Measurements from ENCODE around the gene BBLN.
A peak's percentile ranks its signal among the peaks of the same experiment; 100 is the strongest.

The BBLN gene

DNA sequence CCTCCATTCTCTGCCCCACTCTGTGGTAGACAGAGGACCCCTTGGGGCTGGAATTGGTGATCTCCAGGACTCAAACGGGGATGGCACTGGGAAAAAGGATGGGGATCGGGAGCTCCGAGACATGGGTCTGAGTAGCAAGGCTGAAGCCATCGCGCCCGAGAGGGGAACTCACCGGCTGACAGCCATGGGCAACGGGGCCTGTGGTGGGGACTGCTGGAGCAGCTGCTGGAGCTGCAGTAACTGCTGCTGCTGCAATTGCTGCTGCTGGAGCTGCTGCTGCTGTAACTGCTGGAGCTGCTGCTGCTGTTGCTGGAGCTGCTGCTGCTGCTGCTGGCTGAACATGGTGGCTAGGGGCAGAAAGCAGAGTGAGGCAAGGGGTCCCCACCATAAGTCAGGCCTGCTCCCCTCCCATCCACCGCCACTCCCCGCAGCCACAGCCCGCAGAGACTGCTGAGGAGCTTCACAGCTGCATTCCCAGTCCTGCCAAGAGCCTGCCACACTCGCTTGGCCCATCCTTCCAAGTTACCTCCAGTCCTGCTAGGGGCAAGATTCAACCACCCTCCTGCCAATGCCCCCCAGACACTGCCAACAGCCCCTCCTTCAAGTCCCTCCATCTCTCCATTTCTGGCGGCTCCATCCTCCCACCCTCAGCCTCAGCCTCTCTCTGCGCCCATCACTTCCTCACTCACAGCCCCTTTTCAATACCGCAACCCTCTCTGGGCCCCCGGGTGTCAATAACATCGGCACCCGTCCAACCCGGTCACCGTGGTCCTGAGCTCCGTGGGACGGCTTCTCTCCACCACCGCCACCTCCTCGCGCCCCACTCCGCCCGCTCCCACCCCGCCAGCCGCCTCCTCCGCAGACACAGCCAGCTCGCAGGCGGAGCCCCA is 30.7 kb downstream of the BBLN start:
- peak overlapping the region; percentile 92 for H3K27ac ChIP-seq
- no peak for TF ChIP-seq ZFX (IDR thresholded peaks at IDR 0.05; ENCODE audit: borderline replicate concordance)
- no peak for TF ChIP-seq CTCF (IDR thresholded peaks at IDR 0.05)

GRCh38 chr9:128191406-128192046 is 31.5 kb downstream of the BBLN start, which contains the start of gene CIZ1:
Gene CIZ1, minus strand, starts transcription at chr9:128191572. Its CDS starts 715 bp downstream, at chr9:128190857.
- TF ChIP-seq CTCF (IDR thresholded peaks at IDR 0.05) (peak; percentile 92), ZFX (IDR thresholded peaks at IDR 0.05; ENCODE audit: borderline replicate concordance) (peak; percentile 88; the same call in 1 of the 2 replicates)
- H3K27ac ChIP-seq = peak within 1 kb of the TSS; percentile 92

- H3K27ac ChIP-seq = peak overlapping the region; percentile 92
These were observed 32.7 kb downstream of the BBLN start for GRCh38 chr9:128192601-128193371.

GRCh38 chr9:128193469-128194096 is 33.5 kb downstream of the BBLN start:
- peak overlapping the region; percentile 92 for H3K27ac ChIP-seq
- TF ChIP-seq CTCF (IDR thresholded peaks at IDR 0.05) (no peak), ZFX (IDR thresholded peaks at IDR 0.05; ENCODE audit: borderline replicate concordance) (no peak)

More at GRCh38 chr9:128192601-128193371, 32.7 kb downstream of the BBLN start:
- TF ChIP-seq CTCF (IDR thresholded peaks at IDR 0.05) (peak; percentile 73), ZFX (IDR thresholded peaks at IDR 0.05; ENCODE audit: borderline replicate concordance) (no peak)

DNA sequence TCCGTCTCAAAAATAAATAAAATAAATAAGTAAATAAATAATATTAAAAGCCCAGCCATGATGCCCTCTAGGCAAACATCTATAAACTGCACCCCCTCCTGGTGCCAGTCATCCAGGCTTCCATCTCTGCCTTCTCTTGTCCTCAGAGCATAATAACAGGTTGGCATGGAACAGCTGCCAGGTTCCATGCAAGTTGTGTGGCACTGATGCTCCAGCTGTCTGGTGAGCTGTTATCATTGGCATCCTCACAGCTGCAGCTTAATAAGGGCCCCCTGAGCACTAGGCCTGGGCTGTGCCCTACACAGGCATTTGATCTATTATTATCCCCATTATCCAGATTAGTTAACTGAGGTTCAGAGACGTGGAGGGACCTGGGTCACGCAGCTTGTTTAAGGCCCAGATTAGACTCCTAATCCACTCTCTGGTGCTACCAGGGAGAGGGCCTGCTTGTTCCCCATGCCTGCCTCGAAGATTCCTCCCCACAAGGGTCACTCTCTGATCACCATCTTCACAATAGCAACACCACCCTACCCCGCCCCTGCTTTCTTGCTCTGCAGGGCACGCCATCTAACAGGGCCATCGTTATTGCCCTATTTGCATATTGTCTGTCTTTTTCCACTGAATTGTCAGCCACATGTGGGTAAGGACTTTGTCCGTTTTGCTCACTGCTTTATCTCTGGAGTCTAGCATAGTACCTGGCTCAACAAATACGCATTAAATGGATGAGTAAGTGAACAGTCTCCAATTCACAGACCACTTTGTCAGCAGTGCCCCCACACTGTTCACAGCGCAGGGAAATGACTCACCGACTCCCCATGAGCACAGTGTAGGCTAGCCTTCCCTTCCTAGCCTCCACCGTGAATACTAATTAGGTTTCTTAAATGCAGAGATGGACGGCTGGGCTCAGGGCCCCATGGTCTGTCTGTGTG is 41.6 kb downstream of the BBLN start:
- no peak for TF ChIP-seq ZFX (IDR thresholded peaks at IDR 0.05; ENCODE audit: borderline replicate concordance)
- TF ChIP-seq CTCF (IDR thresholded peaks at IDR 0.05) = no peak
- H3K27ac ChIP-seq = peak overlapping the region; percentile 8; the same call in 1 of the 2 replicates

GRCh38 chr9:128202648-128203023 is 42.6 kb downstream of the BBLN start:
- no peak overlapping the region; the same call in 1 of the 2 replicates for H3K27ac ChIP-seq
- TF ChIP-seq CTCF (IDR thresholded peaks at IDR 0.05) = no peak
- no peak for TF ChIP-seq ZFX (IDR thresholded peaks at IDR 0.05; ENCODE audit: borderline replicate concordance)
